KOPT-K1 (cell line): Measurements from ENCODE around the gene CD47.

Source experiments
- H3K27ac ChIP-seq: fragments of 200-600 bp; sonication (generic); 2 replicates; pipeline ENCODE4 v1.5.1; 2016; ENCODE audit warnings: antibody characterized with exemption, mild to moderate bottlenecking, low read depth, low read length; ENCODE audit not compliant: poor library complexity, severe bottlenecking
- H3K36me3 ChIP-seq: fragments of 200-600 bp; sonication (generic); 2 replicates; pipeline ENCODE4 v1.5.1; 2017; ENCODE audit warnings: antibody characterized with exemption, mild to moderate bottlenecking, low read length, moderate library complexity; ENCODE audit not compliant: insufficient read depth
- H3K9me3 ChIP-seq: fragments of 200-600 bp; sonication (generic); 2 replicates; pipeline ENCODE4 v1.5.1; 2017; ENCODE audit warnings: antibody characterized with exemption, low read length, mild to moderate bottlenecking; ENCODE audit not compliant: insufficient read depth, poor library complexity, severe bottlenecking

CD47 gene

GRCh38 chr3:108089579-108089978 lies 1.3 kb downstream of the CD47 start:
- Histone ChIP-seq H3K27ac (peak overlapping the region; percentile 97), H3K36me3 (peaks cover 36% of the 10 kb centered on the region), H3K9me3 (no peaks in the 10 kb centered on the region)

GRCh38 chr3:108088697-108089096 lies 2.1 kb downstream of the CD47 start:
- Histone ChIP-seq H3K27ac (peak overlapping the region; percentile 97), H3K36me3 (peaks cover 45% of the 10 kb centered on the region), H3K9me3 (no peaks in the 10 kb centered on the region)

- Histone ChIP-seq H3K9me3 (no peaks in the 10 kb centered on the region), H3K27ac (peak overlapping the region; percentile 97), H3K36me3 (peaks cover 47% of the 10 kb centered on the region)
Measured at GRCh38 chr3:108088146-108088545, 2.7 kb downstream of the CD47 start.

- peak overlapping the region; percentile 39 for H3K27ac ChIP-seq
- no peaks in the 10 kb centered on the region for H3K9me3 ChIP-seq
- peaks cover 53% of the 10 kb centered on the region for H3K36me3 ChIP-seq
Measured at GRCh38 chr3:108086653-108087052, 4.2 kb downstream of the CD47 start.

GRCh38 chr3:108085810-108086350 lies 5.0 kb downstream of the CD47 start:
- H3K36me3 ChIP-seq: peaks cover 53% of the 10 kb centered on the region
- no peaks in the 10 kb centered on the region for H3K9me3 ChIP-seq
- H3K27ac ChIP-seq: no peak overlapping the region

GRCh38 chr3:108085370-108085769 lies 5.5 kb downstream of the CD47 start:
- Histone ChIP-seq H3K36me3 (peaks cover 53% of the 10 kb centered on the region), H3K27ac (no peak overlapping the region)

GRCh38 chr3:108079877-108080276 lies 11.0 kb downstream of the CD47 start:
- H3K36me3 ChIP-seq: peaks cover 73% of the 10 kb centered on the region
- peak overlapping the region; percentile 21 for H3K27ac ChIP-seq
- H3K9me3 ChIP-seq: no peaks in the 10 kb centered on the region

More at GRCh38 chr3:108085370-108085769, 5.5 kb downstream of the CD47 start:
- H3K9me3 ChIP-seq: no peaks in the 10 kb centered on the region

GRCh38 chr3:108079043-108079442 lies 11.8 kb downstream of the CD47 start:
- Histone ChIP-seq H3K36me3 (peaks cover 72% of the 10 kb centered on the region), H3K27ac (no peak overlapping the region), H3K9me3 (no peaks in the 10 kb centered on the region)

GRCh38 chr3:108076564-108076963 lies 14.3 kb downstream of the CD47 start:
- Histone ChIP-seq H3K27ac (no peak overlapping the region), H3K36me3 (peaks cover 85% of the 10 kb centered on the region), H3K9me3 (no peaks in the 10 kb centered on the region)

GRCh38 chr3:108073764-108074431 lies 16.9 kb downstream of the CD47 start:
- no peak overlapping the region for H3K27ac ChIP-seq
- peaks cover 99% of the 10 kb centered on the region for H3K36me3 ChIP-seq
- H3K9me3 ChIP-seq: no peaks in the 10 kb centered on the region

GRCh38 chr3:108071368-108071767 lies 19.5 kb downstream of the CD47 start:
- peak overlapping the region; percentile 13 for H3K27ac ChIP-seq
- no peaks in the 10 kb centered on the region for H3K9me3 ChIP-seq
- peaks cover 99% of the 10 kb centered on the region for H3K36me3 ChIP-seq

GRCh38 chr3:108070356-108070755 lies 20.5 kb downstream of the CD47 start:
- Histone ChIP-seq H3K27ac (no peak overlapping the region), H3K36me3 (peaks cover 99% of the 10 kb centered on the region), H3K9me3 (no peaks in the 10 kb centered on the region)

GRCh38 chr3:108067768-108068167 lies 23.1 kb downstream of the CD47 start:
- Histone ChIP-seq H3K36me3 (peaks cover 99% of the 10 kb centered on the region), H3K9me3 (no peaks in the 10 kb centered on the region), H3K27ac (no peak overlapping the region)

GRCh38 chr3:108065096-108065495 lies 25.7 kb downstream of the CD47 start:
- no peak overlapping the region for H3K27ac ChIP-seq
- no peaks in the 10 kb centered on the region for H3K9me3 ChIP-seq
- peaks cover 99% of the 10 kb centered on the region for H3K36me3 ChIP-seq

- Histone ChIP-seq H3K36me3 (peaks cover 99% of the 10 kb centered on the region), H3K27ac (no peak overlapping the region), H3K9me3 (no peaks in the 10 kb centered on the region)
Measured at GRCh38 chr3:108064293-108064887, 26.4 kb downstream of the CD47 start.

- Histone ChIP-seq H3K36me3 (peaks cover 99% of the 10 kb centered on the region), H3K27ac (no peak overlapping the region), H3K9me3 (no peaks in the 10 kb centered on the region)
Measured at GRCh38 chr3:108062051-108062450, 28.8 kb downstream of the CD47 start.
